A549 (cell line): ENCODE results near the gene ADAMTS19. TPM values are rescaled to one million over a fixed set of nuclear protein-coding genes. Genes with fewer than 3 reads are reported as not detected.

Experiments
- ATAC-seq, 2 experiments: fragments of 200-7000 bp in 1 of 2; fragments of >200 bp in 1 of 2; cut with Nextera tagmentation in 1 of 2; cut with Tn5 transposase in 1 of 2; 3 replicates each; pipeline versions ENCODE4 v1.8.0 to v1.9.1; 2018 to 2020; ENCODE audit warnings: mild to moderate bottlenecking in 1 of 2, moderate library complexity in 1 of 2
- CTCF ChIA-PET: fragments of 300-600 bp; sonication (Branson Sonifier 250); formaldehyde crosslinking; extraction: SDS; loops from one replicate; lab custom pipeline; 2021; ENCODE audit warnings: antibody characterized with exemption, inconsistent platforms; lab: Yijun Ruan, JAX
- POLR2A ChIA-PET: fragments of 350-600 bp; formaldehyde crosslinking; extraction: SDS; loops from one replicate; lab custom pipeline; 2021; ENCODE audit warnings: antibody characterized with exemption, inconsistent platforms; lab: Yijun Ruan, JAX
- DNase-seq, 2 experiments: peaks; one replicate each; pipeline versions ENCODE4 v3.0.0 to v3.0.0-alpha.2; 2011 to 2016; ENCODE audit warnings: low read depth in 1 of 2, low spot score in 1 of 2
- FAIRE-seq: peaks from 2 replicates; lab custom pipeline; 2011; peaks lifted over from hg19 to GRCh38; lab: Jason Lieb, UNC
- H3K27ac ChIP-seq, 2 experiments: fragments of >200 bp; sonication (Bioruptor Twin); formaldehyde crosslinking; 3 replicates each; pipeline ENCODE4 v1.5.1; 2016 to 2017
- H3K4me1 ChIP-seq: fragments of >200 bp; sonication (Bioruptor Twin); formaldehyde crosslinking; 3 replicates; pipeline ENCODE4 v1.6.1; 2016
- H3K4me2 ChIP-seq: fragments of >200 bp; sonication (Bioruptor Twin); formaldehyde crosslinking; 3 replicates; pipeline ENCODE4 v1.6.1; 2016
- H3K4me3 ChIP-seq: fragments of >200 bp; sonication (Bioruptor Twin); formaldehyde crosslinking; 3 replicates; pipeline ENCODE4 v1.5.1; 2016
- H3K9me3 ChIP-seq: fragments of >200 bp; sonication (Bioruptor Twin); formaldehyde crosslinking; 3 replicates; pipeline ENCODE4 v1.6.1; 2016
- BCL3 ChIP-seq: fragments of >200 bp; sonication (Bioruptor Twin); formaldehyde crosslinking; IDR thresholded peaks from 3 replicates; pipeline ENCODE4 v1.6.1; 2016
- CBX2 ChIP-seq: fragments of 200-600 bp; sonication (generic); IDR thresholded peaks from 2 replicates; pipeline ENCODE4 v1.6.1; 2016; ENCODE audit warnings: low read depth, mild to moderate bottlenecking, borderline replicate concordance
- CBX8 ChIP-seq: fragments of 200-600 bp; sonication (generic); IDR thresholded peaks from 2 replicates; pipeline ENCODE4 v1.6.1; 2016
- CEBPB ChIP-seq, 2 experiments: fragments of >200 bp in 1 of 2; sonication (Bioruptor Twin) in 1 of 2; formaldehyde crosslinking in 1 of 2; IDR thresholded peaks; 2 replicates each; pipeline ENCODE4 v1.6.1; 2012 to 2016
- EHF ChIP-seq: fragments of 250-450 bp; sonication (Bioruptor Pico); IDR thresholded peaks from 2 replicates; pipeline ENCODE4 v1.5.0; 2020; ENCODE audit warnings: mild to moderate bottlenecking
- ELK1 ChIP-seq: fragments of 150-350 bp; IDR thresholded peaks from 2 replicates; pipeline ENCODE4 v1.6.1; 2014; ENCODE audit warnings: low read depth, mild to moderate bottlenecking, low read length
- GATA3 ChIP-seq: IDR thresholded peaks from 2 replicates; pipeline ENCODE4 v1.6.1; 2012; ENCODE audit warnings: borderline replicate concordance
- HOXB13 ChIP-seq: fragments of 250-450 bp; sonication (Bioruptor Pico); IDR thresholded peaks from 2 replicates; pipeline ENCODE4 v1.5.0; 2020; ENCODE audit warnings: low read depth, mild to moderate bottlenecking, moderate library complexity
- JUN ChIP-seq, 2 experiments: fragments of >200 bp; sonication (Bioruptor Twin); formaldehyde crosslinking; IDR thresholded peaks; 2 replicates in 1 of 2; 3 replicates in 1 of 2; pipeline ENCODE4 v1.6.1; 2016 to 2017
- KDM5A ChIP-seq: fragments of 200-600 bp; sonication (generic); IDR thresholded peaks from 2 replicates; pipeline ENCODE4 v1.6.1; 2016; ENCODE audit warnings: antibody characterized with exemption, mild to moderate bottlenecking
- MAFK ChIP-seq: fragments of 450-650 bp; IDR thresholded peaks from 2 replicates; pipeline ENCODE4 v1.6.1; 2014; ENCODE audit not compliant: partially characterized antibody
- NFE2L2 ChIP-seq: fragments of 150-350 bp; conservative IDR thresholded peaks from 2 replicates; pipeline ENCODE4 v1.6.1; 2014; ENCODE audit warnings: low read length
- NR3C1 ChIP-seq: fragments of >200 bp; sonication (Bioruptor Twin); formaldehyde crosslinking; IDR thresholded peaks from 3 replicates; pipeline ENCODE4 v1.6.1; 2017
- POLR2AphosphoS2 ChIP-seq: conservative IDR thresholded peaks from 2 replicates; pipeline ENCODE4 v1.6.1; 2012; ENCODE audit warnings: low read length, improper control_type of control experiment, inconsistent platforms
- RAD21 ChIP-seq, 2 experiments: fragments of >200 bp in 1 of 2; sonication (Bioruptor Twin) in 1 of 2; formaldehyde crosslinking in 1 of 2; IDR thresholded peaks in 1 of 2; conservative IDR thresholded peaks in 1 of 2; 2 replicates in 1 of 2; 3 replicates in 1 of 2; pipeline ENCODE4 v1.6.1; 2012 to 2018; ENCODE audit warnings: inconsistent platforms in 1 of 2
- RARB ChIP-seq: fragments of 250-450 bp; sonication (Bioruptor Pico); IDR thresholded peaks from 2 replicates; pipeline ENCODE4 v1.8.0; 2021; ENCODE audit warnings: mild to moderate bottlenecking, moderate library complexity
- RCOR1 ChIP-seq: fragments of 150-350 bp; IDR thresholded peaks from 2 replicates; pipeline ENCODE4 v1.6.1; 2014; ENCODE audit warnings: antibody characterized with exemption, low read length, low read depth
- REST ChIP-seq: fragments of 200-600 bp; sonication (generic); IDR thresholded peaks from 2 replicates; pipeline ENCODE4 v1.6.1; 2016; ENCODE audit warnings: antibody characterized with exemption, mild to moderate bottlenecking, moderate library complexity
- RNF2 ChIP-seq: fragments of 200-600 bp; sonication (generic); IDR thresholded peaks from 2 replicates; pipeline ENCODE4 v1.6.1; 2016; ENCODE audit warnings: low read depth, mild to moderate bottlenecking, antibody characterized with exemption, moderate library complexity, borderline replicate concordance
- TP53 ChIP-seq: fragments of 250-450 bp; sonication (Bioruptor Pico); IDR thresholded peaks from 2 replicates; pipeline ENCODE4 v1.5.0; 2021; ENCODE audit warnings: mild to moderate bottlenecking, moderate library complexity
- USF2 ChIP-seq: fragments of 450-650 bp; IDR thresholded peaks from 2 replicates; pipeline ENCODE4 v1.6.1; 2014; ENCODE audit warnings: antibody characterized with exemption
- ZC3H11A ChIP-seq: fragments of 450-650 bp; IDR thresholded peaks from 2 replicates; pipeline ENCODE4 v1.6.1; 2014; ENCODE audit warnings: antibody characterized with exemption, mild to moderate bottlenecking
- ZFP36 ChIP-seq: fragments of 450-650 bp; IDR thresholded peaks from 2 replicates; pipeline ENCODE4 v1.6.1; 2014; ENCODE audit warnings: borderline replicate concordance; ENCODE audit not compliant: partially characterized antibody
- polyA plus RNA-seq, 4 experiments: library from polyadenylated mRNA; depleted of rRNA in 3 of 4; stranded (reverse); fragments of >200 nt; fragmentation: RNase III in 1 of 4; extraction: RNeasy Plus Mini Kit Qiagen cat#74134 plus additional on column Dnase treatment in 1 of 4; gene quantifications; 2 replicates in 3 of 4; 3 replicates in 1 of 4; pipeline ENCODE4 v1.2.3, GENCODE V29; 2011 to 2017

The ADAMTS19 gene
- polyA plus RNA-seq, 2 of the 4 experiments (the other 2 are of a cell fraction) = not detected

- H3K27ac ChIP-seq = no peak overlapping the region
- no peak for TF ChIP-seq CBX2
- TF ChIP-seq KDM5A = no peak
- no peak for TF ChIP-seq JUN (IDR thresholded peaks at IDR 0.05)
- no peak for TF ChIP-seq TP53 (CRISPR knock-in tag)
- no peak for TF ChIP-seq CBX8
- no peak for TF ChIP-seq RAD21 (conservative IDR thresholded peaks at IDR 0.05 in 1 of 2, IDR thresholded peaks at IDR 0.05 in 1 of 2)
- no peak for TF ChIP-seq CEBPB (IDR thresholded peaks at IDR 0.05)
- TF ChIP-seq RARB = no peak
- TF ChIP-seq ZC3H11A = no peak
- TF ChIP-seq USF2 = no peak
- no peak for TF ChIP-seq EHF
- no peak for TF ChIP-seq RCOR1
- TF ChIP-seq RNF2 = no peak
- no peak for TF ChIP-seq ELK1
- TF ChIP-seq POLR2AphosphoS2 = no peak
- TF ChIP-seq NR3C1 = no peak
- no peak for TF ChIP-seq REST
- TF ChIP-seq NFE2L2 = no peak
- no peak for TF ChIP-seq GATA3
- TF ChIP-seq HOXB13 (CRISPR knock-in tag) = no peak
- DNase-seq (no peak), FAIRE-seq (no peak), ATAC-seq (no peak)
- ChIA-PET CTCF (no interaction called here), POLR2A (no interaction called here)
- H3K9me3 ChIP-seq = no peaks in the 10 kb centered on the region
- H3K4me3 ChIP-seq = no peak overlapping the region
- no peaks in the 10 kb centered on the region for H3K4me1 ChIP-seq
- no peak overlapping the region for H3K4me2 ChIP-seq
Observed at GRCh38 chr5:129696636-129697035, 236.5 kb downstream of the ADAMTS19 start.

- no peak overlapping the region for H3K27ac ChIP-seq
- H3K4me3 ChIP-seq = no peak overlapping the region
- FAIRE-seq = no peak
- ChIA-PET POLR2A (no interaction called here), CTCF (interaction anchor here (0.7 kb wide), 1 partner anchor 73 kb away, joined by 4 read pairs; no protein-coding TSS in a partner anchor)
- no peaks in the 10 kb centered on the region for H3K9me3 ChIP-seq
- TF ChIP-seq ZFP36 (no peak), NR3C1 (no peak), BCL3 (no peak), MAFK (no peak)
- no peak overlapping the region for H3K4me2 ChIP-seq
- no peak for DNase-seq
- H3K4me1 ChIP-seq = no peaks in the 10 kb centered on the region
- ATAC-seq = no peak
Observed at GRCh38 chr5:129698661-129699060, 238.6 kb downstream of the ADAMTS19 start.
